Measurements from ENCODE around the gene STK24. TPM values are rescaled to one million over a fixed set of nuclear protein-coding genes. Genes with fewer than 3 reads are reported as not detected.

Gene STK24
- total RNA-seq, 1 experiment from 2014 or later = 84.8 TPM

DNA sequence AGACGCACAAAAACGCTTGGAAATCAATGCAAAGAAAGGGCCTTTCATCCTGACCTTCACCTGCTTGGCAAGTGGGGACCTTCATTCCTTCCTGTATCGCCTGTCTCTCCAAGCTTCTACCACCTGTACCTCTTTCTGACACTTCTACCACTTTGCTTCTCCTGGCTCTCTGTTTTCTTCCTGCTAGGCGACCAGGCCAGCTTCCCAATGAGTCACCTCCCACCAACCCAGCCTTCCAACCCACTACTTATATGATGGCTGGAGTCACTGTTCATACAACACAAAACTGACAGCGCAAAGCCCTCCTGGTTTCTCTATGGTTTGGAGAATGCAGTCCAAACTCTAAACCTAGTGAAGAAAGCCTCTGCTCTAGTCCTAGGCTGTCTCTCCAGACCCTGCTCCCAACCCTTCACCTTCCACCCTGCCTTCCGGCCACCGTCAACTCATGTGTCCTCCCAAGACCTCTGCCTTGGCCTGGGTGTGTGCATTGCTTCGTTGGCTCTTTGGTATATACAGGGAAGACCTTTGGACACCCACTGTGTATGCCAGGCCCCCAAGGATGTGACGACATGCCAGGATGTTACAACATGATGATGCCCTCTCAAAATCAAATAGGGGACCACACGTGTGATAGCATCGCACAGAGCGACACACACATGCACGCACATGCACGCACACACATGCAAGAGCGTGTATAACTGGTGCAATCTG is 148.5 kb downstream of the STK24 start:
- Histone ChIP-seq H3K27ac (ENCODE audit: low read depth, low read length, poor library complexity, severe bottlenecking) (no peak overlapping the region), H3K27me3 (replicated peaks; ENCODE audit: insufficient read depth, low read depth, low read length, poor library complexity) (no peaks in the 10 kb centered on the region), H3K36me3 (ENCODE audit: insufficient read depth, low read length, poor library complexity, severe bottlenecking) (peaks cover 15% of the 10 kb centered on the region), H3K4me3 (ENCODE audit: low read depth, low read length, poor library complexity, severe bottlenecking) (no peak overlapping the region), H3K9me3 (ENCODE audit: low read depth, low read length, poor library complexity, severe bottlenecking) (no peaks in the 10 kb centered on the region), H3K4me1 (ENCODE audit: insufficient read depth, low read length, poor library complexity, severe bottlenecking) (no peaks in the 10 kb centered on the region)
- BruUV-seq (replicated peaks) = no TSS peak
- ChIA-PET POLR2A (ENCODE audit: low non-redundant PET) (no interaction called here), CTCF (no interaction called here)
- intact Hi-C loops (cut with micrococcal nuclease; ENCODE audit: unreplicated experiment) = no loop called here
- TF ChIP-seq EZH2 (IDR thresholded peaks at IDR 0.05; ENCODE audit: borderline replicate concordance, low read depth, low read length, poor library complexity, severe bottlenecking) = no peak
- TF ChIP-seq, protein P1, sequence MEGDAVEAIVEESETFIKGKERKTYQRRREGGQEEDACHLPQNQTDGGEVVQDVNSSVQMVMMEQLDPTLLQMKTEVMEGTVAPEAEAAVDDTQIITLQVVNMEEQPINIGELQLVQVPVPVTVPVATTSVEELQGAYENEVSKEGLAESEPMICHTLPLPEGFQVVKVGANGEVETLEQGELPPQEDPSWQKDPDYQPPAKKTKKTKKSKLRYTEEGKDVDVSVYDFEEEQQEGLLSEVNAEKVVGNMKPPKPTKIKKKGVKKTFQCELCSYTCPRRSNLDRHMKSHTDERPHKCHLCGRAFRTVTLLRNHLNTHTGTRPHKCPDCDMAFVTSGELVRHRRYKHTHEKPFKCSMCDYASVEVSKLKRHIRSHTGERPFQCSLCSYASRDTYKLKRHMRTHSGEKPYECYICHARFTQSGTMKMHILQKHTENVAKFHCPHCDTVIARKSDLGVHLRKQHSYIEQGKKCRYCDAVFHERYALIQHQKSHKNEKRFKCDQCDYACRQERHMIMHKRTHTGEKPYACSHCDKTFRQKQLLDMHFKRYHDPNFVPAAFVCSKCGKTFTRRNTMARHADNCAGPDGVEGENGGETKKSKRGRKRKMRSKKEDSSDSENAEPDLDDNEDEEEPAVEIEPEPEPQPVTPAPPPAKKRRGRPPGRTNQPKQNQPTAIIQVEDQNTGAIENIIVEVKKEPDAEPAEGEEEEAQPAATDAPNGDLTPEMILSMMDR (conservative IDR thresholded peaks at IDR 0.05; ENCODE audit: low read depth, low read length) = no peak
- DNase-seq (ENCODE audit: low spot score) = no peak

DNA sequence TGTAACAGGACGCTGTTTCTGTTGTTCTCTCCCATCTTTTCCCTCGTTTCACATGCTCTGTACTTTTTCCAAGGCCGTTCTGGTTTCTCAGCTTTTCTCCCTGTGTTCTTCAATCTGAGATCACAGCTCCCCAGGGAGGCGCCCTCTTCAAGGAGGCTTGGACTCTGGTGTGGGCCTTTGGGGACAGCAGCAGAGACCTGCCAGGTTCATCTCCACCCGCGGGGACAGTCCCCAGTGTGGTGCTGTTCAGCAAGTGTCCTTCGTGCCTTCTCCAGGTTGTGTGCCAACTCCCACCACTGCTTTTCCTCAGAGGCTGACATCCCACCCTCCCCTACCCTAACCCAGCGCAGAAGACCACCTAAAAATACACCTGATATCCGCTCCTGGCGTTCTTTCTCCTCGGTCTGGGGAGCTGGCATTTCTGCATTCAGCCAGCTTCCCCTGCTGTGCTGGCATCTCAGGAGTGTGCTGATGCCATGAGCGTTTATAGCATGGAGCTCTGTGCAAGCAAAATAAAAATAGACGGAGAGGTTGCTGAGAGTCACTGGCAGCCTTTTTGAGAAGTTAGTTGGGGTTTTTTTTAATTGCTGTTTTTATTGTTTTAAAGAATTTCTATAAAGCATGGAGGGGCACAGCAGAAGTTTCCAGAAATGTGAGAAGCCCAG is 149.4 kb downstream of the STK24 start:
- H3K27me3 ChIP-seq (replicated peaks; ENCODE audit: insufficient read depth, low read depth, low read length, poor library complexity) = no peaks in the 10 kb centered on the region
- H3K36me3 ChIP-seq (ENCODE audit: insufficient read depth, low read length, poor library complexity, severe bottlenecking) = peaks cover 15% of the 10 kb centered on the region
- no peak for DNase-seq (ENCODE audit: low spot score)
- ChIA-PET CTCF (no interaction called here), POLR2A (ENCODE audit: low non-redundant PET) (no interaction called here)
- intact Hi-C loops (cut with micrococcal nuclease; ENCODE audit: unreplicated experiment) = no loop called here
- TF ChIP-seq, protein P1 (conservative IDR thresholded peaks at IDR 0.05; ENCODE audit: low read depth, low read length) = no peak
- TF ChIP-seq EZH2 (IDR thresholded peaks at IDR 0.05; ENCODE audit: borderline replicate concordance, low read depth, low read length, poor library complexity, severe bottlenecking) = no peak
- no peak overlapping the region for H3K27ac ChIP-seq (ENCODE audit: low read depth, low read length, poor library complexity, severe bottlenecking)
- no TSS peak for BruUV-seq (replicated peaks)
- H3K9me3 ChIP-seq (ENCODE audit: low read depth, low read length, poor library complexity, severe bottlenecking) = no peaks in the 10 kb centered on the region
- no peak overlapping the region for H3K4me3 ChIP-seq (ENCODE audit: low read depth, low read length, poor library complexity, severe bottlenecking)
- H3K4me1 ChIP-seq (ENCODE audit: insufficient read depth, low read length, poor library complexity, severe bottlenecking) = no peaks in the 10 kb centered on the region

DNA sequence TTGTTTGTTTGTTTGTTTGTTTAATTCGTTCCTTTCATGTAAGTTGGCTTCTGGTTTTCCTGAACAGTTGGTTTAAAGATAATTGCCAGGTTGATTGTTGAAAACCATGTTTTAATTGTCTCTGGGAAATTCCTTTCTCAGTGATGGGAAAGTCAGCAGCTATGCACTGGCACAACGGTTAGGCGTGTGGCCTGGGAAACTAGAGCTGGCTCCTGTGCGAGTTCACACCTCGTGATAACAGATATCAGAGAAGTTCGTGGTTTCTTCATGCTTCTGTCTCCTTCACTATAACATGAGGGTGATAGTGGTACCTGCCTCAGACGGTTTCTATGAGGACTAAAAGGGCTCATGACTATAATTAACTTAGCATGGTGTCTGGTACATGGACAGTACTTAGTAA is 153.5 kb downstream of the STK24 start:
- Histone ChIP-seq H3K4me1 (ENCODE audit: insufficient read depth, low read length, poor library complexity, severe bottlenecking) (no peaks in the 10 kb centered on the region), H3K27ac (ENCODE audit: low read depth, low read length, poor library complexity, severe bottlenecking) (no peak overlapping the region), H3K27me3 (replicated peaks; ENCODE audit: insufficient read depth, low read depth, low read length, poor library complexity) (no peaks in the 10 kb centered on the region), H3K36me3 (ENCODE audit: insufficient read depth, low read length, poor library complexity, severe bottlenecking) (peaks cover 11% of the 10 kb centered on the region), H3K4me3 (ENCODE audit: low read depth, low read length, poor library complexity, severe bottlenecking) (no peak overlapping the region), H3K9me3 (ENCODE audit: low read depth, low read length, poor library complexity, severe bottlenecking) (no peaks in the 10 kb centered on the region)
- TF ChIP-seq, protein P1 (conservative IDR thresholded peaks at IDR 0.05; ENCODE audit: low read depth, low read length) = no peak
- no peak for TF ChIP-seq EZH2 (IDR thresholded peaks at IDR 0.05; ENCODE audit: borderline replicate concordance, low read depth, low read length, poor library complexity, severe bottlenecking)
- POLR2A ChIA-PET (ENCODE audit: low non-redundant PET) = interaction anchor here (0.6 kb wide), 1 partner anchor 765 kb away, joined by 11 read pairs; no protein-coding TSS in a partner anchor
- no peak for DNase-seq (ENCODE audit: low spot score)
- intact Hi-C loops (cut with micrococcal nuclease; ENCODE audit: unreplicated experiment) = no loop called here
- no TSS peak for BruUV-seq (replicated peaks)
- CTCF ChIA-PET = no interaction called here

All from A673 (cell line).